Activated T-cell treated with anti-CD3 and anti-CD28 coated beads, Interleukin-2, amount 50 U/mL, for 4 hours (primary cell): ENCODE measurements around the gene DNAH5. TPM values are rescaled to one million over a fixed set of nuclear protein-coding genes. Genes with fewer than 3 reads are reported as not detected.

ENCODE experiments used
- ATAC-seq, 2 donors: fragments of 200-7000 bp; cut with Tn5 transposase; one replicate each; pipeline ENCODE4 v1.10.0; 2021
- DNase-seq: peaks from one replicate; pipeline ENCODE4 v3.0.0-alpha.2; 2020
- H3K27me3 Mint-ChIP-seq: one replicate; pipeline ENCODE4 v1.8.0; 2021; ENCODE audit warnings: low read depth, mixed read lengths
- H3K36me3 Mint-ChIP-seq: one replicate; pipeline ENCODE4 v1.8.0; 2022; ENCODE audit warnings: mixed read lengths; ENCODE audit not compliant: insufficient read depth
- H3K4me1 Mint-ChIP-seq: one replicate; pipeline ENCODE4 v1.8.0; 2021; ENCODE audit warnings: low read depth, mixed read lengths
- H3K4me3 Mint-ChIP-seq: one replicate; pipeline ENCODE4 v1.8.0; 2021; ENCODE audit warnings: mild to moderate bottlenecking, moderate library complexity, mixed read lengths
- H3K9me3 Mint-ChIP-seq: one replicate; pipeline ENCODE4 v1.8.0; 2021; ENCODE audit warnings: mixed read lengths
- total RNA-seq, 3 donors: library from RNA; stranded (reverse); gene quantifications; one replicate each; pipeline ENCODE4 v1.2.1, GENCODE V29; 2021

The DNAH5 gene
- total RNA-seq, 3 donors from 2014 or later: not detected

GRCh38 chr5:13676531-13676930 lies 268.0 kb downstream of the DNAH5 start:
- Mint-ChIP-seq H3K36me3 (no peaks in the 10 kb centered on the region), H3K4me3 (no peak overlapping the region), H3K27me3 (no peaks in the 10 kb centered on the region), H3K4me1 (no peaks in the 10 kb centered on the region), H3K9me3 (peaks cover 4% of the 10 kb centered on the region)
- DNase-seq: no peak
- no peak for ATAC-seq

DNA sequence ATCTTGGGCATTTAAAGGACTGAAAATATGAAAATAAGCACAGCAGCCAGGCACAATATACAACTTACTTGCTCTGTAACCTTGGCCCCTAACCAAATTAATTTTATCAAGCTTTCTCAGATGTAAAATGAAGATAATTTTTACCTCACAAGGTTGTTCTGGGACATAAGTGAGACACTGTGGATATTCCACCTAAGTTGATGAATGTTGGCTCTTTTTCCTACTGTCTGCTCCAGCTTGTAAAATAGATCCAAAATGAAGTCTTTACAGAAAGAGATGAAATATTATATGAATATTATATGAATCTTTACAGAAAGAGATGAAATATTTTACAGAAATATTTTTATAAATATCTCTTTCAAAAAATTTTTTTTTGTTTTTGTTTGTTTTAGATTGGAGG lies 270.1 kb downstream of the DNAH5 start:
- no peaks in the 10 kb centered on the region for H3K4me1 Mint-ChIP-seq
- H3K4me3 Mint-ChIP-seq: no peak overlapping the region
- ATAC-seq (no peak), DNase-seq (no peak)
- no peaks in the 10 kb centered on the region for H3K36me3 Mint-ChIP-seq
- H3K9me3 Mint-ChIP-seq: peaks cover 7% of the 10 kb centered on the region
- H3K27me3 Mint-ChIP-seq: no peaks in the 10 kb centered on the region

DNA sequence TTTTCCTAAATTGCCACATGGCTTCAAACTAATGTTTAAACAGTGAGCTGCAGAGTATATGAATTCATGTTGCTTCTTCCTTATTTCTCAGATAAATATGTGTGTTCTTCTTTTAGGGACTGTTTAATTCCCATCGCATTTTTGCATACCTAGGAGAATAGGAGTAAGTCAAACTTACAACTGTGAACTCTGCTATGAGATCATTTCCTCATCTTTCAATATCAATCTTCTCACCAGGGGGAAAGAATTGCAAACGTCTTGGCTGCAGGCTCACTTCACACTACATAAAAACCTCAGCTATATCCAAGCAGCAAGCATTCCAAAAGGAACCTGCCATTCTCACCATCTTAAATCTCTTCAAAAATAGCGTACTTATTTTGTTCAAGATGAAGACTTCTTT lies 271.0 kb downstream of the DNAH5 start:
- Mint-ChIP-seq H3K9me3 (peaks cover 7% of the 10 kb centered on the region), H3K27me3 (no peaks in the 10 kb centered on the region), H3K4me1 (no peaks in the 10 kb centered on the region), H3K36me3 (no peaks in the 10 kb centered on the region), H3K4me3 (no peak overlapping the region)
- ATAC-seq (no peak), DNase-seq (no peak)

GRCh38 chr5:13664377-13664776 lies 280.1 kb downstream of the DNAH5 start:
- ATAC-seq: no peak
- peaks cover 7% of the 10 kb centered on the region for H3K9me3 Mint-ChIP-seq
- no peak overlapping the region for H3K4me3 Mint-ChIP-seq
- H3K36me3 Mint-ChIP-seq: no peaks in the 10 kb centered on the region
- DNase-seq: no peak
- H3K4me1 Mint-ChIP-seq: no peaks in the 10 kb centered on the region
- H3K27me3 Mint-ChIP-seq: no peaks in the 10 kb centered on the region

DNA sequence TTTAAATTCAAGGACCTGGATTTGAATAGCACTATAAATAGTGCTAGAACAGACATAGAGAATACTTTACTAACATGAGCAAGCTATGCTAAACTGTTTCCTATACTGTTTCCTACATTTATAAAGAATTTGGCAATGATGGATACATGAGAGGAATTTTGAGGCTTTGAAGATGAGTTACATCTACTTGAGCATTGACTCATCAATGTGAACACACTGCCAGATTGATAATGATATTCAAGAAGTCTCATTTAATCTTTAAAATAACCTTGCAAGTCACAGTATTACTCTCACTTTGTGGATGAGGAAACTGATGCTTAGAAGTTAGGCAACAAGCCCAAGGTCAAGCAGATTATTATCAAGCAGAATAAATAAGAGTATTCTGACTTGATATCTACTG lies 281.9 kb downstream of the DNAH5 start:
- no peaks in the 10 kb centered on the region for H3K4me1 Mint-ChIP-seq
- no peak for ATAC-seq
- no peak overlapping the region for H3K4me3 Mint-ChIP-seq
- no peaks in the 10 kb centered on the region for H3K27me3 Mint-ChIP-seq
- DNase-seq: no peak
- peaks cover 11% of the 10 kb centered on the region for H3K9me3 Mint-ChIP-seq
- no peaks in the 10 kb centered on the region for H3K36me3 Mint-ChIP-seq

GRCh38 chr5:13661272-13661671 lies 283.2 kb downstream of the DNAH5 start:
- Mint-ChIP-seq H3K36me3 (no peaks in the 10 kb centered on the region), H3K4me3 (no peak overlapping the region), H3K9me3 (peaks cover 11% of the 10 kb centered on the region), H3K4me1 (no peaks in the 10 kb centered on the region), H3K27me3 (no peaks in the 10 kb centered on the region)
- ATAC-seq (no peak), DNase-seq (no peak)

DNA sequence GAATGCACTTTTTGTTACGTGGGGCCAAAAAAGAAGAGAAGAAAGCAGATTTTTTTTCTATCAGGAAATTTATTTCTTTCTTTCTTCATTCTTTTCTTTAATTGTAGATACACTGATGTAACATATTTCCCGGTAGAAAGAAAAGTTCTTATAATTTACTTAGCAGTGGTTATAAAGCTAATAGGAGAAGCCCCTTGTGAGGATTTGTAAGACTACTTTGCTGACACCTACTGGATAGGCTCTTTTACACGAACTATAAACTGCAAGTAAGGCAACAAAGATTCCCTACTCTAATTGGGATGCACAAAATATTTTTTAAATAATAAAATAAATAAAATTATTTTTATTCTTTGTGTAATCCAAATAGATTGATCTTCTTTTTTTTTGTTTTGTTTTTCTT lies 284.4 kb downstream of the DNAH5 start:
- peaks cover 10% of the 10 kb centered on the region for H3K9me3 Mint-ChIP-seq
- H3K36me3 Mint-ChIP-seq: no peaks in the 10 kb centered on the region
- DNase-seq (no peak), ATAC-seq (no peak)
- H3K4me1 Mint-ChIP-seq: no peaks in the 10 kb centered on the region
- H3K27me3 Mint-ChIP-seq: no peaks in the 10 kb centered on the region
- no peak overlapping the region for H3K4me3 Mint-ChIP-seq

DNA sequence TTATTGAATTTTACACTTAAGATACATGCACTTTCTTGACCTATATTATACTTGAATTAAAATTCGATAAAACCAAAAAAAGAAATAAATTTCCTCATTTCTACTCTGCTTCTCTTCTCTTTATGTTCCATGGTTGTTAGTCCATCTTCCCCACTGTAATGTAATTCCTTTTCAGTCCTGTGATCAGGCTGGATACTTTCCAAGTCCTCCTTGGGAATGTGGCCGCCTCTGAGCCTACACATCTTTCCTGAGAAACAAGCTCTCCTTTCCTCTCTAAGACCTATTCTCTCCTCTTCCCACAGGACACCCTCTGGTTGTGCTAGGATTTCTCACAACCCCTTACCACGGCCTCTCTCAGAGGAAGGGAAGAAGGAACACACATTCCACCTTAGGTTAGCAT lies 285.1 kb downstream of the DNAH5 start:
- no peak overlapping the region for H3K4me3 Mint-ChIP-seq
- H3K4me1 Mint-ChIP-seq: no peaks in the 10 kb centered on the region
- H3K36me3 Mint-ChIP-seq: no peaks in the 10 kb centered on the region
- DNase-seq: no peak
- no peak for ATAC-seq
- peaks cover 10% of the 10 kb centered on the region for H3K9me3 Mint-ChIP-seq
- no peaks in the 10 kb centered on the region for H3K27me3 Mint-ChIP-seq

DNA sequence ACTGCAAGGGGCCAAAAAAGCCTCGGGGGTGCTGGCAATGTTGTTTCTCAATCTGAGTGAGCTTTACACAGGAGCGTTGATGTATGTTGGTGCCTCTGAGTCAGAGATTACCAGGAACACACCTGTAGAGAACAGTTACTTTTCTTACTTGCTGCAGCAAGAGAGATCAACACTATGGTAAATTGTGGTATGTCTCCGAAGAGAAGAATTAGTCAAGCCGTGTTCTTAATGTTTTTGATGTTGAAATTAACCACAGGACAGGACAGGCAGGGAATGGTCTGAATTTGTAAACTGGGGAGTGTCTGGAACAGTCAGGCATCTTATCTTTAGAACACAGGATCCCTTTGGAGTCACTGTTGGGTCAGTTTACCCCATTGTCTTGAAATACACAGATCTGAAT lies 285.7 kb downstream of the DNAH5 start:
- no peaks in the 10 kb centered on the region for H3K4me1 Mint-ChIP-seq
- DNase-seq (no peak), ATAC-seq (no peak)
- H3K4me3 Mint-ChIP-seq: no peak overlapping the region
- no peaks in the 10 kb centered on the region for H3K27me3 Mint-ChIP-seq
- peaks cover 11% of the 10 kb centered on the region for H3K9me3 Mint-ChIP-seq
- no peaks in the 10 kb centered on the region for H3K36me3 Mint-ChIP-seq

- H3K9me3 Mint-ChIP-seq: peaks cover 11% of the 10 kb centered on the region
- H3K27me3 Mint-ChIP-seq: no peaks in the 10 kb centered on the region
- ATAC-seq (no peak), DNase-seq (no peak)
- no peaks in the 10 kb centered on the region for H3K36me3 Mint-ChIP-seq
- H3K4me1 Mint-ChIP-seq: no peaks in the 10 kb centered on the region
- no peak overlapping the region for H3K4me3 Mint-ChIP-seq
These were observed 286.3 kb downstream of the DNAH5 start for GRCh38 chr5:13658152-13658551.

DNA sequence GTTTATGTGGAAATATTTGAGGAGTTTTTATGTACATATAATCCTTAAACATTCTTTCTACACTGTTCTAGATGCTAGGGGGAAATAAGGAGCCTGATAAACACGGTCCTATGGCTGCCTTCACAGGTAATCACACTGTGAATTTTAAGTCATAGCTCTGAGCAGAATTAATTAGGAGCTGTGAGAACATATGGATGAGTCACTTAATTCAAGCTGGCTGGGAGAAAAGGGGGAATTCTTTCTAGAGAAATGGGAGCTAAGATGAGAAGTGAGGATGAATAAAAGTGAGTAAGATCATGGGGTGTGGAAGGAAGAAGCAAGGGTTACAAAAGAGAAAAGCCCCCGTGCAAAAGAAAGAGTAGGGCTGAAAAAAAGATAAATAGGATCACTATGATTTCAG lies 290.8 kb downstream of the DNAH5 start:
- no peak for DNase-seq
- Mint-ChIP-seq H3K9me3 (peaks cover 11% of the 10 kb centered on the region), H3K27me3 (no peaks in the 10 kb centered on the region), H3K36me3 (no peaks in the 10 kb centered on the region), H3K4me1 (no peaks in the 10 kb centered on the region), H3K4me3 (no peak overlapping the region)
- no peak for ATAC-seq

GRCh38 chr5:13649656-13650055 lies 294.8 kb downstream of the DNAH5 start:
- no peaks in the 10 kb centered on the region for H3K4me1 Mint-ChIP-seq
- no peak overlapping the region for H3K4me3 Mint-ChIP-seq
- ATAC-seq (no peak), DNase-seq (no peak)
- peaks cover 4% of the 10 kb centered on the region for H3K9me3 Mint-ChIP-seq
- H3K36me3 Mint-ChIP-seq: no peaks in the 10 kb centered on the region
- no peaks in the 10 kb centered on the region for H3K27me3 Mint-ChIP-seq

GRCh38 chr5:13648822-13649221 lies 295.7 kb downstream of the DNAH5 start:
- H3K4me3 Mint-ChIP-seq: no peak overlapping the region
- H3K36me3 Mint-ChIP-seq: no peaks in the 10 kb centered on the region
- H3K9me3 Mint-ChIP-seq: no peaks in the 10 kb centered on the region
- ATAC-seq: no peak
- no peaks in the 10 kb centered on the region for H3K27me3 Mint-ChIP-seq
- H3K4me1 Mint-ChIP-seq: no peaks in the 10 kb centered on the region
- no peak for DNase-seq

- ATAC-seq (no peak), DNase-seq (no peak)
- H3K4me3 Mint-ChIP-seq: no peak overlapping the region
- H3K4me1 Mint-ChIP-seq: no peaks in the 10 kb centered on the region
- H3K27me3 Mint-ChIP-seq: no peaks in the 10 kb centered on the region
- H3K36me3 Mint-ChIP-seq: no peaks in the 10 kb centered on the region
- no peaks in the 10 kb centered on the region for H3K9me3 Mint-ChIP-seq
These were observed 300.8 kb downstream of the DNAH5 start for GRCh38 chr5:13643734-13644133.

GRCh38 chr5:13643196-13643595 lies 301.3 kb downstream of the DNAH5 start:
- Mint-ChIP-seq H3K9me3 (no peaks in the 10 kb centered on the region), H3K36me3 (no peaks in the 10 kb centered on the region), H3K27me3 (no peaks in the 10 kb centered on the region), H3K4me3 (no peak overlapping the region), H3K4me1 (no peaks in the 10 kb centered on the region)
- DNase-seq (no peak), ATAC-seq (no peak)
